BE2C (cell line): ENCODE measurements around the gene ANKS1A.
"Not testable (repeated sequence)": the region's sequence is repeated elsewhere in the genome, so short reads cannot be mapped to it uniquely, and the experiment has no call there.

Source experiments
- DNase-seq: peaks from one replicate; pipeline ENCODE4 v3.0.0-alpha.2; 2020
- H3K27me3 ChIP-seq: fragments of 250-450 bp; sonication (Bioruptor Pico); 2 replicates; pipeline ENCODE4 v1.5.1; 2020; ENCODE audit warnings: mild to moderate bottlenecking
- H3K36me3 ChIP-seq: fragments of 250-450 bp; sonication (Bioruptor Pico); 2 replicates; pipeline ENCODE4 v1.5.1; 2020; ENCODE audit warnings: mild to moderate bottlenecking
- H3K4me1 ChIP-seq: fragments of 250-450 bp; sonication (Bioruptor Pico); 2 replicates; pipeline ENCODE4 v1.5.1; 2020
- H3K4me3 ChIP-seq: 2 replicates; pipeline ENCODE4 v1.5.1; 2011; ENCODE audit warnings: low read depth, low read length
- H3K9me3 ChIP-seq: fragments of 250-450 bp; sonication (Bioruptor Pico); 2 replicates; pipeline ENCODE4 v1.5.1; 2020
- TF ChIP-seq, protein P1 (sequence below): IDR thresholded peaks from 2 replicates; pipeline ENCODE4 v1.5.1; 2012; ENCODE audit warnings: mild to moderate bottlenecking, low read depth, low read length

Gene ANKS1A

DNA sequence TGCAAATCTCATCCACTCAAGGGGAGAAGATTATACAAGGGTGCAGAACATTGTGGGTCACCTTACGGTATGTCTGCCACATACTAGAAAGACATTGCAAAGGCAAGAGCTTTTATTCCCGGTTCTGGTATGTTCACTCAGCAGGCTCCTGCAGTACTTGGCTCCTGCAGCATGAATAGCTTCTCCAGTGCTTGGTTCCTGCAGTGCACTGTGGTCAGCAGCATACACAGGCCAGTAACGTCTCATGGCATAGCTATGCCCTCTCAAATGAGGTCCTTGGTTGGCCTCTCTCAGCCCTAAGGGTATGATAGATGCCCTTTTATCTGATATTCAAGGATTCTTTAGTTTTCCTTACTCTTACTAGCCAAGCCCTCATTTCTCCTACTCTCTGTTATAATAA, 239.4 kb downstream of the ANKS1A start:
- H3K9me3 ChIP-seq = no peaks in the 10 kb centered on the region
- no peaks in the 10 kb centered on the region for H3K36me3 ChIP-seq
- no peak for DNase-seq
- H3K4me3 ChIP-seq = no peak overlapping the region
- TF ChIP-seq, protein P1, sequence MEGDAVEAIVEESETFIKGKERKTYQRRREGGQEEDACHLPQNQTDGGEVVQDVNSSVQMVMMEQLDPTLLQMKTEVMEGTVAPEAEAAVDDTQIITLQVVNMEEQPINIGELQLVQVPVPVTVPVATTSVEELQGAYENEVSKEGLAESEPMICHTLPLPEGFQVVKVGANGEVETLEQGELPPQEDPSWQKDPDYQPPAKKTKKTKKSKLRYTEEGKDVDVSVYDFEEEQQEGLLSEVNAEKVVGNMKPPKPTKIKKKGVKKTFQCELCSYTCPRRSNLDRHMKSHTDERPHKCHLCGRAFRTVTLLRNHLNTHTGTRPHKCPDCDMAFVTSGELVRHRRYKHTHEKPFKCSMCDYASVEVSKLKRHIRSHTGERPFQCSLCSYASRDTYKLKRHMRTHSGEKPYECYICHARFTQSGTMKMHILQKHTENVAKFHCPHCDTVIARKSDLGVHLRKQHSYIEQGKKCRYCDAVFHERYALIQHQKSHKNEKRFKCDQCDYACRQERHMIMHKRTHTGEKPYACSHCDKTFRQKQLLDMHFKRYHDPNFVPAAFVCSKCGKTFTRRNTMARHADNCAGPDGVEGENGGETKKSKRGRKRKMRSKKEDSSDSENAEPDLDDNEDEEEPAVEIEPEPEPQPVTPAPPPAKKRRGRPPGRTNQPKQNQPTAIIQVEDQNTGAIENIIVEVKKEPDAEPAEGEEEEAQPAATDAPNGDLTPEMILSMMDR = no peak
- no peaks in the 10 kb centered on the region for H3K4me1 ChIP-seq
- no peaks in the 10 kb centered on the region; the same call in 1 of the 2 replicates for H3K27me3 ChIP-seq

DNA sequence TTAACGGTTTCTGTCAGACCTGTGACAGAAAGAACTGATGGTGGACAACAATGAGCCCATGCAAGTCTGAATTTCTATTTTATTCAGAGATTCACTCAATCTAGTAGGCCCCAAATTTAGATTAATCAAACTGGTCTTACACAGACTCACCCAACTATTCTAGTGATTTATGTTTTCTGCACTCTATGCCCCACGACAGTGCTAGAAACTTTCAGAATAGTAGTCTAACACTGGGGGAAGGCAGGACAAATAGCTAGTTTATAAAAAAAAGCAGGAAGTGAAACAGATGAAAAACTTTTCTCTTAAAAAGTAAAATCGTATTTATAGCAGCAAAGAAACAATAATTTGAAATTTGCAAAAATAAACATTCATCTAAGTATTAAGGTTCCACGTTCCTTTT, 247.1 kb downstream of the ANKS1A start:
- DNase-seq = no peak
- TF ChIP-seq, protein P1 = no peak
- no peaks in the 10 kb centered on the region for H3K9me3 ChIP-seq
- H3K4me3 ChIP-seq = no peak overlapping the region
- no peaks in the 10 kb centered on the region for H3K36me3 ChIP-seq
- no peaks in the 10 kb centered on the region for H3K4me1 ChIP-seq
- no peaks in the 10 kb centered on the region for H3K27me3 ChIP-seq

DNA sequence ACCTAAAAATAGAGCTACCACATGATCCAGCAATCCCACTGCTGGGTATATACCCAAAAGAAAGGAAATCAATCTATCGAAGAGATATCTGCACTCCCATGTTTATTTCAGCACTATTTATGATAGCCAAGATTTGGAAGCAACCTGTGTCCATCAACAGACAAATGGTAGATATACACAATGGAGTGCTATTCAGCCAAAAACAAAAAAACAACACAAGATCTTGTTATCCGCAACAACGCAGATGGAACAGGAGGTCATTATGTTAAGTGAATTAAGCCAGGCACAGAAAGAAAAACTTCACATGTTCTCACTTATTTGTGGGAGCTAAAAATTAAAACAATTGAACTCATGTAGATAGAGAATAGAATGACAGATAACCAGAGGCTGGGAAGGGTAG, 249.1 kb downstream of the ANKS1A start:
- DNase-seq, H3K36me3 ChIP-seq, H3K4me3 ChIP-seq, H3K9me3 ChIP-seq, H3K4me1 ChIP-seq, H3K27me3 ChIP-seq: not testable (repeated sequence)

DNA sequence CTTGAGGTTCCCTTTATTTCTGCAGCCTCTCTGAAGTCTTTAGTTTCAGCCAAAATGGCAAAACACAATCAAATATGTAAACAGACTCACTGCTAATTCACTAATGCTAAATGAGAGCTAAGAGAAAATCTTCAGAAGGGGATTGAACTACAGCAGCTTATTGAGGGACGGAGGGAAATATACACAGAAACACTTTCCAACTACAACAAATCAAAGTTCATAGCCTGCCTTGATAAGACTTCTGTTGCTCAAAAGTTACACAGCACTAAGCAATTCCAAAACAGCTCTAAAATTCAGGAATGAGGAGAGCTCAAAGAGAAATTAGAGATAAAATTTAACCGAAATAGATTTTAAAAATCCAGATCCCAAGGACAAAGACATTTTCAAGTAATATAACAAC, 250.4 kb downstream of the ANKS1A start:
- no peaks in the 10 kb centered on the region for H3K27me3 ChIP-seq
- H3K36me3 ChIP-seq = no peaks in the 10 kb centered on the region
- no peak overlapping the region for H3K4me3 ChIP-seq
- TF ChIP-seq, protein P1 = no peak
- no peaks in the 10 kb centered on the region for H3K9me3 ChIP-seq
- no peaks in the 10 kb centered on the region for H3K4me1 ChIP-seq
- DNase-seq = no peak

DNA sequence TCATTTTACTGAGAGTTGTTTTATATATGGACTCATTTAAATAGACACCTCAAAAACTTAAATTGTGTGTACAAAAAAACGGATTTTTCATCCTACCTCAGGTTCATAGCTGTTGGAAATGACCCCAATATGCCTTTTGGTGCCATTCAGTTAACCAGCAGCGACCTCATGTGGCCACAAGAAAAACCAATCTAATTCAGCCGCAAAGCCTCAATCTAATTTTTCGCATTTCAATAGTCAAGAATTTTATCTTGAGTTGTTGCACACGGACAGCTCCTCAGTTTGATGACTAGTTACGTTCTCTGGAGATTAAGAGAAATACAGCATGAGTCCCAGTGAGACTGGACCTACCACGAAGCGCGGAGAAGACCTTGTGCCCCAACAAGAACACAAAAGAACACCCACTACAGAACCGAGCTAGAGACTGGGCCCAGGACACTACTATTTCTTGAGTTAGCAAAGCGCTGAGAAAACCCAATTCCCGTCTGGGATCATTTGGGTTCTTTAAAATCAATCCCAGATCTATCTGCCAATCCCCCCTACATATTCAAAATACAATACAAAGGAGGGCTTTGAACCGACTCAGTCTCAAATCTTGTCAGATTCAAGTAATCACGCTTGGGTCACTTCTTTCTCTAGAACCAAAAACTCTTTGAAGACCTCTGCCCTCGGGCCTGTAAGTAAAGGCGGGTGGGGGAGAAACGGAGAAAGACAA, 251.0 kb downstream of the ANKS1A start:
- no peaks in the 10 kb centered on the region for H3K27me3 ChIP-seq
- peak; percentile 52 for DNase-seq
- no peak overlapping the region for H3K4me3 ChIP-seq
- no peaks in the 10 kb centered on the region for H3K9me3 ChIP-seq
- TF ChIP-seq, protein P1 = peak; percentile 91
- no peaks in the 10 kb centered on the region for H3K4me1 ChIP-seq
- H3K36me3 ChIP-seq = no peaks in the 10 kb centered on the region

DNA sequence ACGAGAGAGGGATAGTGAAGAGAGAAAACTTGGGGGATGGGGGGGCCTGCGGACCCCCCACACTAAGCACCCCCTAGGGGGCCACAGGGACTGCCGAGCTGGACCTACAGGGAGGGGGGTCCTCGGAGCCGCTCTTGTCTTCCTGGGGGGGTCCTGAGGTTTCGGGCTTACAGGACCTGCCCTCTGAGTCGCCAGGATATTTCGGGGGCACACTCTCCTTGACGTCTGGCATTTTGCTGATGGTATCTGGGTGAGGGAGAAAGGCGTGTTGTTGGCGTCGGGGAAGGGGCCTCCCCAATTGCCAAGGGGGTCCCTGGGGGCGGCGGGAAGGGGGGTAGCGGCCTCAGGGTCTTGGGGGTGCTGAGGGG, 251.6 kb downstream of the ANKS1A start:
- no peaks in the 10 kb centered on the region for H3K9me3 ChIP-seq
- H3K27me3 ChIP-seq = no peaks in the 10 kb centered on the region
- H3K36me3 ChIP-seq = no peaks in the 10 kb centered on the region
- no peak for DNase-seq
- TF ChIP-seq, protein P1 = no peak
- no peaks in the 10 kb centered on the region for H3K4me1 ChIP-seq
- H3K4me3 ChIP-seq = no peak overlapping the region
